Ishikawa (cell line): ENCODE data around the gene IFNGR2.

ENCODE experiments used
- CEBPB ChIP-seq: IDR thresholded peaks from 2 replicates; pipeline ENCODE4 v1.6.1; 2012
- CREB1 ChIP-seq: IDR thresholded peaks from 2 replicates; pipeline ENCODE4 v1.6.1; 2012; ENCODE audit warnings: low read depth
- EGR1 ChIP-seq: IDR thresholded peaks from 2 replicates; pipeline ENCODE4 v1.6.1; 2012
- EP300 ChIP-seq: IDR thresholded peaks from 2 replicates; pipeline ENCODE4 v1.6.1; 2012; ENCODE audit warnings: borderline replicate concordance
- FOXM1 ChIP-seq: IDR thresholded peaks from 2 replicates; pipeline ENCODE4 v1.6.1; 2012; ENCODE audit warnings: low read depth, borderline replicate concordance
- MAX ChIP-seq: IDR thresholded peaks from 2 replicates; pipeline ENCODE4 v1.6.1; 2012
- NFIC ChIP-seq: IDR thresholded peaks from 2 replicates; pipeline ENCODE4 v1.6.1; 2012
- RAD21 ChIP-seq: IDR thresholded peaks from 2 replicates; pipeline ENCODE4 v1.6.1; 2012; ENCODE audit warnings: low read depth
- REST ChIP-seq: IDR thresholded peaks from 2 replicates; pipeline ENCODE4 v1.6.1; 2012; ENCODE audit warnings: low read depth, mild to moderate bottlenecking
- TAF1 ChIP-seq: IDR thresholded peaks from 2 replicates; pipeline ENCODE4 v1.6.1; 2012; ENCODE audit warnings: low read depth, mild to moderate bottlenecking
- TEAD4 ChIP-seq: IDR thresholded peaks from 2 replicates; pipeline ENCODE4 v1.6.1; 2012
- USF1 ChIP-seq: IDR thresholded peaks from 2 replicates; pipeline ENCODE4 v1.6.1; 2012
- YY1 ChIP-seq: IDR thresholded peaks from 2 replicates; pipeline ENCODE4 v1.6.1; 2012; ENCODE audit warnings: low read depth
- ZBTB7A ChIP-seq: IDR thresholded peaks from 2 replicates; pipeline ENCODE4 v1.6.1; 2012; ENCODE audit warnings: low read depth

- TF ChIP-seq MAX, result no peak
- TF ChIP-seq CEBPB, result no peak
- no peak for TF ChIP-seq REST
- no peak for TF ChIP-seq CREB1
- TF ChIP-seq RAD21, result no peak
- TF ChIP-seq USF1, result no peak
- TF ChIP-seq YY1, result no peak
- TF ChIP-seq NFIC, result no peak
- no peak for TF ChIP-seq TAF1
- no peak for TF ChIP-seq FOXM1
- no peak for TF ChIP-seq EP300
- no peak for TF ChIP-seq TEAD4
- no peak for TF ChIP-seq ZBTB7A
- no peak for TF ChIP-seq EGR1
Observed at GRCh38 chr21:33451634-33452071, 48.4 kb downstream of the IFNGR2 start.
